DOHH2 (cell line): ENCODE data around the gene GPR45.

Source experiments
- CTCF ChIP-seq: fragments of 200-600 bp; sonication (generic); IDR thresholded peaks from one replicate; pipeline ENCODE4 v1.5.1; 2014; ENCODE audit warnings: antibody characterized with exemption, mild to moderate bottlenecking, low read depth, low read length; ENCODE audit not compliant: poor library complexity, severe bottlenecking
- EZH2phosphoT487 ChIP-seq: fragments of 200-600 bp; sonication (generic); IDR thresholded peaks from 2 replicates; pipeline ENCODE4 v1.6.1; 2017; ENCODE audit warnings: borderline replicate concordance, mild to moderate bottlenecking, antibody characterized with exemption, low read length, moderate library complexity, mixed read lengths

GRCh38 chr2:105287692-105288091, 46.1 kb downstream of the GPR45 start:
- peak; percentile 48 for TF ChIP-seq CTCF
- TF ChIP-seq EZH2phosphoT487, result no peak
